ENCODE data around the gene ST6GALNAC5.

Gene ST6GALNAC5

GRCh38 chr1:77014073-77014788 lies 147.0 kb downstream of the ST6GALNAC5 start:
- DNase-seq (ENCODE audit: low read depth in 2 of 2), result no peak

GRCh38 chr1:77015748-77016341 lies 148.6 kb downstream of the ST6GALNAC5 start:
- no peak for DNase-seq (ENCODE audit: low read depth in 2 of 2)

- DNase-seq (ENCODE audit: low read depth in 2 of 2), result no peak
Measured at GRCh38 chr1:77016386-77016985, 149.2 kb downstream of the ST6GALNAC5 start.

GRCh38 chr1:77018311-77018710 lies 151.0 kb downstream of the ST6GALNAC5 start:
- DNase-seq (ENCODE audit: low read depth in 2 of 2), result no peak

- no peak for DNase-seq (ENCODE audit: low read depth in 2 of 2)
Measured at GRCh38 chr1:77018761-77019160, 151.5 kb downstream of the ST6GALNAC5 start.

- DNase-seq (ENCODE audit: low read depth in 2 of 2), result no peak
Measured at GRCh38 chr1:77021732-77022131, 154.5 kb downstream of the ST6GALNAC5 start.

- no peak for DNase-seq (ENCODE audit: low read depth in 2 of 2)
Measured at GRCh38 chr1:77024500-77024899, 157.2 kb downstream of the ST6GALNAC5 start.

- DNase-seq (ENCODE audit: low read depth in 2 of 2), result no peak
Measured at GRCh38 chr1:77025599-77025998, 158.3 kb downstream of the ST6GALNAC5 start.

- no peak for DNase-seq (ENCODE audit: low read depth in 2 of 2)
Measured at GRCh38 chr1:77026135-77026534, 158.9 kb downstream of the ST6GALNAC5 start.

- DNase-seq (ENCODE audit: low read depth in 2 of 2), result no peak
Measured at GRCh38 chr1:77026640-77027039, 159.4 kb downstream of the ST6GALNAC5 start.

- DNase-seq (ENCODE audit: low read depth in 2 of 2), result no peak
Measured at GRCh38 chr1:77027847-77028246, 160.6 kb downstream of the ST6GALNAC5 start.

GRCh38 chr1:77030401-77031105 lies 163.3 kb downstream of the ST6GALNAC5 start:
- no peak for DNase-seq (ENCODE audit: low read depth in 2 of 2)

- DNase-seq (ENCODE audit: low read depth in 2 of 2), result no peak
Measured at GRCh38 chr1:77031106-77031662, 163.9 kb downstream of the ST6GALNAC5 start.

- no peak for DNase-seq (ENCODE audit: low read depth in 2 of 2)
Measured at GRCh38 chr1:77036560-77036959, 169.3 kb downstream of the ST6GALNAC5 start.

- DNase-seq (ENCODE audit: low read depth in 2 of 2), result no peak
Measured at GRCh38 chr1:77037038-77037437, 169.8 kb downstream of the ST6GALNAC5 start.

- no peak for DNase-seq (ENCODE audit: low read depth in 2 of 2)
Measured at GRCh38 chr1:77038000-77038399, 170.7 kb downstream of the ST6GALNAC5 start.

GRCh38 chr1:77039111-77039510 lies 171.8 kb downstream of the ST6GALNAC5 start:
- DNase-seq (ENCODE audit: low read depth in 2 of 2), result no peak

GRCh38 chr1:77039739-77040138 lies 172.5 kb downstream of the ST6GALNAC5 start:
- no peak for DNase-seq (ENCODE audit: low read depth in 2 of 2)

- no peak for DNase-seq (ENCODE audit: low read depth in 2 of 2)
Measured at GRCh38 chr1:77040826-77041225, 173.5 kb downstream of the ST6GALNAC5 start.

GRCh38 chr1:77044133-77044849 lies 177.0 kb downstream of the ST6GALNAC5 start:
- DNase-seq (ENCODE audit: low read depth in 2 of 2), result no peak

- no peak for DNase-seq (ENCODE audit: low read depth in 2 of 2)
Measured at GRCh38 chr1:77047575-77047974, 180.3 kb downstream of the ST6GALNAC5 start.

All from stimulated activated CD8-positive, alpha-beta memory T cell treated with anti-CD3 and anti-CD28 coated beads, Interleukin-7, amount 100 ng/mL, for 1 hour (primary cell).